K562 (cell line): ENCODE results near the gene SLX4IP. TPM values are rescaled to one million over a fixed set of nuclear protein-coding genes. Genes with fewer than 3 reads are reported as not detected.
"Not testable (repeated sequence)": the region's sequence is repeated elsewhere in the genome, so short reads cannot be mapped to it uniquely, and the experiment has no call there.

Experiments used
- ATAC-seq: fragments of 200-7000 bp; cut with Tn5 transposase; 3 replicates; pipeline ENCODE4 v1.9.1; 2020; ENCODE audit warnings: moderate library complexity
- BruUV-seq: library from RNA; stranded (reverse); fragments of 400-500 nt; replicated peaks from 2 replicates; lab custom pipeline; 2021; lab: Mats Ljungman, UMichigan
- CTCF ChIA-PET: fragments of 300-600 bp; formaldehyde crosslinking; extraction: SDS; loops from one replicate; lab custom pipeline; 2021; ENCODE audit warnings: low intra/inter-chr PET ratio; lab: Yijun Ruan, JAX
- POLR2A ChIA-PET: fragments of 300-600, 350-650 bp; sonication (Branson Sonifier 250); formaldehyde crosslinking; extraction: SDS; loops from one replicate; lab custom pipeline; 2021; ENCODE audit warnings: antibody characterized with exemption, inconsistent platforms; lab: Yijun Ruan, JAX
- DNase-seq, 4 experiments: peaks; one replicate each; pipeline versions ENCODE4 v3.0.0 to v3.0.0-alpha.2; 2011 to 2018; ENCODE audit warnings: low spot score in 3 of 4, mixed read lengths in 3 of 4; ENCODE audit errors: extremely low read depth in 1 of 4
- FAIRE-seq: peaks from 2 replicates; lab custom pipeline; 2011; peaks lifted over from hg19 to GRCh38; lab: Jason Lieb, UNC
- H2AFZ ChIP-seq: 2 replicates; pipeline ENCODE4 v1.6.0; 2011; ENCODE audit warnings: low read depth, low read length, control low read depth, inconsistent platforms
- H3K27ac ChIP-seq: fragments of 200-600 bp; 3 replicates; pipeline ENCODE4 v1.8.0; 2011; ENCODE audit warnings: low read depth, mild to moderate bottlenecking, control low read depth, inconsistent platforms, low read length, moderate library complexity, mixed read lengths; ENCODE audit errors: extremely low read depth
- H3K27me3 ChIP-seq, 2 experiments: fragments of 300-600 bp in 1 of 2; 2 replicates in 1 of 2; 3 replicates in 1 of 2; pipeline versions ENCODE4 v1.6.0 to v1.8.0; 2011; ENCODE audit warnings: inconsistent platforms in 2 of 2, low read length in 2 of 2, mild to moderate bottlenecking in 1 of 2, mixed read lengths in 1 of 2, moderate library complexity in 1 of 2; ENCODE audit not compliant: control insufficient read depth in 2 of 2, insufficient read depth in 2 of 2
- H3K36me3 ChIP-seq: fragments of 300-600 bp; 3 replicates; pipeline ENCODE4 v1.8.0; 2011; ENCODE audit warnings: mild to moderate bottlenecking, low read length, inconsistent platforms; ENCODE audit not compliant: control insufficient read depth, insufficient read depth
- H3K4me1 ChIP-seq, 2 experiments: fragments of 200-600 bp in 1 of 2; replicated peaks in 1 of 2; 2 replicates in 1 of 2; 3 replicates in 1 of 2; pipeline versions ENCODE4 v1.5.1 to v1.8.0; 2011; ENCODE audit warnings: inconsistent platforms in 2 of 2, low read length in 2 of 2, mild to moderate bottlenecking in 1 of 2, mixed read lengths in 1 of 2, moderate library complexity in 1 of 2; ENCODE audit not compliant: control insufficient read depth in 2 of 2, insufficient read depth in 2 of 2
- H3K4me2 ChIP-seq: 2 replicates; pipeline ENCODE4 v1.6.1; 2011; ENCODE audit warnings: low read length, control low read depth, inconsistent platforms, mixed read lengths; ENCODE audit not compliant: insufficient read depth
- H3K4me3 ChIP-seq: fragments of 200-600 bp; sonication (generic), shearing (Covaris generic); 2 replicates; pipeline ENCODE4 v1.5.1; 2016; ENCODE audit warnings: control low read depth, inconsistent platforms
- H3K79me2 ChIP-seq: fragments of 200-600 bp; 3 replicates; pipeline ENCODE4 v1.8.0; 2011; ENCODE audit warnings: low read length, inconsistent platforms; ENCODE audit not compliant: control insufficient read depth, insufficient read depth
- H3K9ac ChIP-seq, 2 experiments: 2 replicates each; pipeline versions ENCODE4 v1.6.0 to v1.6.1; 2011; ENCODE audit warnings: low read depth in 2 of 2, low read length in 2 of 2, control low read depth in 1 of 2, inconsistent platforms in 1 of 2, mild to moderate bottlenecking in 1 of 2, mixed read lengths in 1 of 2; ENCODE audit not compliant: insufficient read depth in 1 of 2
- H3K9me1 ChIP-seq: one replicate; pipeline ENCODE4 v1.6.0; 2011; ENCODE audit warnings: inconsistent platforms, mild to moderate bottlenecking, low read length, moderate library complexity; ENCODE audit not compliant: control insufficient read depth, insufficient read depth
- H3K9me3 ChIP-seq: replicated peaks from 2 replicates; pipeline ENCODE4 v1.5.1; 2011; ENCODE audit warnings: low read depth, low read length, inconsistent platforms; ENCODE audit not compliant: control insufficient read depth, insufficient read depth
- H4K20me1 ChIP-seq: replicated peaks from 2 replicates; pipeline ENCODE4 v1.6.1; 2011; ENCODE audit warnings: low read length, inconsistent platforms, mixed read lengths; ENCODE audit not compliant: control insufficient read depth, insufficient read depth
- ARID3A ChIP-seq: IDR thresholded peaks from 2 replicates; pipeline ENCODE4 v1.6.1; 2012; ENCODE audit warnings: low read depth, low read length, improper control_type of control experiment, borderline replicate concordance
- CEBPG ChIP-seq, 3 experiments: fragments of 200-800 bp in 1 of 3; sonication (Bioruptor generic) in 1 of 3; sonication (generic) in 1 of 3; formaldehyde crosslinking in 1 of 3; IDR thresholded peaks in 2 of 3; conservative IDR thresholded peaks in 1 of 3; 2 replicates each; pipeline versions ENCODE4 v1.6.1 to v1.8.0; 2016 to 2022; ENCODE audit warnings: missing compliant biosample characterization in 2 of 3, missing genetic modification characterization in 2 of 3, mild to moderate bottlenecking in 1 of 3, missing genetic modification reagents in 1 of 3
- DACH1 ChIP-seq: fragments of 450-650 bp; IDR thresholded peaks from 2 replicates; pipeline ENCODE4 v1.6.1; 2018; ENCODE audit not compliant: partially characterized antibody
- HNRNPUL1 ChIP-seq: fragments of 200-400 bp; formaldehyde crosslinking; IDR thresholded peaks from 2 replicates; pipeline ENCODE4 v1.6.1; 2017; ENCODE audit warnings: low read length
- PCBP2 ChIP-seq: fragments of 200-400 bp; formaldehyde crosslinking; IDR thresholded peaks from 2 replicates; pipeline ENCODE4 v1.6.1; 2018; ENCODE audit warnings: low read length, low read depth, mild to moderate bottlenecking, moderate library complexity; ENCODE audit not compliant: poor library complexity, severe bottlenecking
- SAFB ChIP-seq: fragments of 200-400 bp; formaldehyde crosslinking; IDR thresholded peaks from 2 replicates; pipeline ENCODE4 v1.6.1; 2017; ENCODE audit warnings: low read depth, low read length, borderline replicate concordance
- YY1 ChIP-seq, 3 experiments: IDR thresholded peaks; 2 replicates each; pipeline ENCODE4 v1.6.1; 2011; ENCODE audit warnings: low read length in 2 of 3, mild to moderate bottlenecking in 2 of 3, moderate library complexity in 2 of 3, borderline replicate concordance in 1 of 3, control low read depth in 1 of 3, low read depth in 1 of 3; ENCODE audit not compliant: insufficient read depth in 3 of 3, insufficient replicate concordance in 2 of 3, control insufficient read depth in 1 of 3, insufficient read length in 1 of 3; ENCODE audit errors: extremely low read depth in 1 of 3
- ZNF655 ChIP-seq: fragments of 250-450 bp; sonication (Bioruptor Pico); IDR thresholded peaks from 2 replicates; pipeline ENCODE4 v1.5.0; 2021
- WGBS: fragments of 100-300 bp; shearing (Covaris generic); methylation state at CpG from one replicate; pipeline ENCODE4 v1.1.6; 2016; ENCODE audit warnings: low coverage, mixed read lengths; ENCODE audit not compliant: insufficient coverage; ENCODE audit errors: missing lambda C conversion rate; 5-methylcytosine and 5-hydroxymethylcytosine counted together
- in situ Hi-C: fragments of 300-500 bp; cut with MboI; formaldehyde crosslinking; loops from 4 replicates; pipeline ENCODE4 v1.15.0; 2018; ENCODE audit warnings: inconsistent platforms, mixed read lengths
- intact Hi-C: fragments of 100-400 bp; cut with micrococcal nuclease; formaldehyde crosslinking; loops from 2 replicates; pipeline ENCODE4 v1.14.2; 2022
- polyA plus RNA-seq, 8 experiments: library from polyadenylated mRNA; depleted of rRNA in 4 of 8; stranded (reverse) in 5 of 8; unstranded in 3 of 8; fragments of >200 nt; fragmentation: Nextera tagmentation in 2 of 8; fragmentation: Illumina TruSeq in 1 of 8; extraction: Ambion mirVana in 2 of 8; extraction: Trizol in 1 of 8; gene quantifications; 2 replicates each; pipeline versions ENCODE4 v1.2.1 to v1.2.3, GENCODE V29; 2011 to 2014; ENCODE audit warnings: inconsistent platforms in 1 of 8, missing spikeins in 1 of 8
- total RNA-seq, 7 experiments: library from RNA; depleted of rRNA in 6 of 7; stranded (reverse); fragments of >200 nt in 6 of 7; fragmentation: Illumina TruSeq in 2 of 7; extraction: Trizol in 2 of 7; gene quantifications; 2 replicates each; pipeline versions ENCODE4 v1.2.1 to v1.2.3, GENCODE V29; 2011 to 2021; ENCODE audit warnings: low replicate concordance in 1 of 7

Gene SLX4IP
- total and polyA plus RNA-seq, 9 of the 15 experiments (the other 6 are each of a cell fraction or from before 2014, with no cell fraction given): 1.5 to 5.9 (median 3.5) TPM

GRCh38 chr20:10390709-10391108, 44.4 kb upstream of the SLX4IP start (continued):
- no peak for TF ChIP-seq ARID3A
- no peak for TF ChIP-seq CEBPG (CRISPR knock-in tag; IDR thresholded peaks at IDR 0.05)
- no peak for TF ChIP-seq CEBPG (tag; conservative IDR thresholded peaks at IDR 0.05 in 1 of 2, IDR thresholded peaks at IDR 0.05 in 1 of 2)
- no peak for TF ChIP-seq SAFB
- no peak for TF ChIP-seq YY1 (IDR thresholded peaks at IDR 0.05; ENCODE audit: borderline replicate concordance in 1 of 3, control insufficient read depth in 1 of 3, extremely low read depth in 1 of 3, insufficient read depth in 3 of 3, insufficient read length in 1 of 3, insufficient replicate concordance in 2 of 3, low read depth in 1 of 3, low read length in 2 of 3)
- TF ChIP-seq HNRNPUL1: no peak
- no peak for TF ChIP-seq DACH1
- TF ChIP-seq ZNF655: no peak
- TF ChIP-seq PCBP2: no peak

- H3K27ac ChIP-seq, H4K20me1 ChIP-seq, H3K9me3 ChIP-seq, H3K9ac ChIP-seq, CTCF ChIA-PET, H3K4me1 ChIP-seq, POLR2A ChIA-PET, BruUV-seq, ATAC-seq, H3K79me2 ChIP-seq, H3K4me2 ChIP-seq, intact Hi-C loops, H3K9me1 ChIP-seq, H3K4me3 ChIP-seq, in situ Hi-C loops, H2AFZ ChIP-seq, DNase-seq, H3K36me3 ChIP-seq, FAIRE-seq, H3K27me3 ChIP-seq: not testable (repeated sequence)
- no CpG with 5 or more reads among the region's 32 CpGs for WGBS
Measured at GRCh38 chr20:10394752-10395151, 40.4 kb upstream of the SLX4IP start.
